Measurements from ENCODE around the gene PRR23C. TPM values are rescaled to one million over a fixed set of nuclear protein-coding genes. Genes with fewer than 3 reads are reported as not detected.

The PRR23C gene
- total and polyA plus RNA-seq, 2 donors from 2014 or later = not detected

GRCh38 chr3:139087621-139088020 is 42.9 kb upstream of the PRR23C start:
- no peaks in the 10 kb centered on the region for H3K36me3 ChIP-seq (ENCODE audit: control insufficient read depth in 2 of 3, insufficient read depth in 3 of 3, low read length in 3 of 3)
- DNase-seq (no peak), FAIRE-seq (no peak)
- H3K9ac ChIP-seq (ENCODE audit: low read length in 3 of 3) = no peak overlapping the region
- H3K4me3 ChIP-seq (ENCODE audit: low read length in 3 of 3) = no peak overlapping the region
- no peak overlapping the region for H3K27ac ChIP-seq (ENCODE audit: low read depth in 2 of 2, low read length in 2 of 2)
- H3K27me3 ChIP-seq (ENCODE audit: control insufficient read depth, insufficient read depth, low read length) = no peaks in the 10 kb centered on the region
- intact Hi-C loops (cut with DNase I) = no loop called here
- peaks cover 0 to 8% (median 0%) of the 10 kb centered on the region in 3 donors for H3K9me3 ChIP-seq (ENCODE audit: control insufficient read depth in 2 of 3, insufficient read depth in 1 of 3, low read length in 3 of 3)
- H3K4me1 ChIP-seq (ENCODE audit: control insufficient read depth in 2 of 3, insufficient read depth in 2 of 3, low read depth in 1 of 3, low read length in 3 of 3) = no peaks in the 10 kb centered on the region
- no peak for TF ChIP-seq CTCF (IDR thresholded peaks at IDR 0.05; ENCODE audit: borderline replicate concordance, extremely low read depth, insufficient read depth)

GRCh38 chr3:139084176-139084575 is 39.5 kb upstream of the PRR23C start:
- no peak for FAIRE-seq
- intact Hi-C loops (cut with DNase I) = no loop called here
- peaks cover 0 to 5% (median 0%) of the 10 kb centered on the region in 3 donors for H3K9me3 ChIP-seq (ENCODE audit: control insufficient read depth in 2 of 3, insufficient read depth in 1 of 3, low read length in 3 of 3)

GRCh38 chr3:139074565-139075115 is 29.9 kb upstream of the PRR23C start:
- no peak for FAIRE-seq
- peaks cover 0 to 6% (median 2%) of the 10 kb centered on the region in 3 donors for H3K9me3 ChIP-seq (ENCODE audit: control insufficient read depth in 2 of 3, insufficient read depth in 1 of 3, low read length in 3 of 3)
- H3K4me1 ChIP-seq (ENCODE audit: control insufficient read depth in 2 of 3, insufficient read depth in 2 of 3, low read depth in 1 of 3, low read length in 3 of 3) = no peaks in the 10 kb centered on the region
- H3K27ac ChIP-seq (ENCODE audit: low read depth in 2 of 2, low read length in 2 of 2) = no peak overlapping the region
- DNase-seq = no peak
- H3K9ac ChIP-seq (ENCODE audit: low read length in 3 of 3) = no peak overlapping the region
- no peaks in the 10 kb centered on the region for H3K27me3 ChIP-seq (ENCODE audit: control insufficient read depth, insufficient read depth, low read length)
- H3K4me3 ChIP-seq (ENCODE audit: low read length in 3 of 3) = no peak overlapping the region
- intact Hi-C loops (cut with DNase I) = no loop called here
- H3K36me3 ChIP-seq (ENCODE audit: control insufficient read depth in 2 of 3, insufficient read depth in 3 of 3, low read length in 3 of 3) = no peaks in the 10 kb centered on the region
- no peak for TF ChIP-seq CTCF (IDR thresholded peaks at IDR 0.05; ENCODE audit: borderline replicate concordance, extremely low read depth, insufficient read depth)

More at GRCh38 chr3:139084176-139084575, 39.5 kb upstream of the PRR23C start:
- H3K4me3 ChIP-seq (ENCODE audit: low read length in 3 of 3) = no peak overlapping the region
- no peak for DNase-seq
- H3K4me1 ChIP-seq (ENCODE audit: control insufficient read depth in 2 of 3, insufficient read depth in 2 of 3, low read depth in 1 of 3, low read length in 3 of 3) = no peaks in the 10 kb centered on the region
- H3K9ac ChIP-seq (ENCODE audit: low read length in 3 of 3) = no peak overlapping the region
- no peaks in the 10 kb centered on the region for H3K36me3 ChIP-seq (ENCODE audit: control insufficient read depth in 2 of 3, insufficient read depth in 3 of 3, low read length in 3 of 3)
- TF ChIP-seq CTCF (IDR thresholded peaks at IDR 0.05; ENCODE audit: borderline replicate concordance, extremely low read depth, insufficient read depth) = no peak
- no peaks in the 10 kb centered on the region for H3K27me3 ChIP-seq (ENCODE audit: control insufficient read depth, insufficient read depth, low read length)
- H3K27ac ChIP-seq (ENCODE audit: low read depth in 2 of 2, low read length in 2 of 2) = no peak overlapping the region

GRCh38 chr3:139062918-139063317 is 18.2 kb upstream of the PRR23C start:
- DNase-seq = no peak
- H3K27me3 ChIP-seq (ENCODE audit: control insufficient read depth, insufficient read depth, low read length) = no peaks in the 10 kb centered on the region
- FAIRE-seq = no peak
- H3K9me3 ChIP-seq (ENCODE audit: control insufficient read depth in 2 of 3, insufficient read depth in 1 of 3, low read length in 3 of 3) = no peaks in the 10 kb centered on the region
- no peak overlapping the region for H3K27ac ChIP-seq (ENCODE audit: low read depth in 2 of 2, low read length in 2 of 2)
- H3K9ac ChIP-seq (ENCODE audit: low read length in 3 of 3) = no peak overlapping the region
- no peak for TF ChIP-seq CTCF (IDR thresholded peaks at IDR 0.05; ENCODE audit: borderline replicate concordance, extremely low read depth, insufficient read depth)
- no peaks in the 10 kb centered on the region for H3K4me1 ChIP-seq (ENCODE audit: control insufficient read depth in 2 of 3, insufficient read depth in 2 of 3, low read depth in 1 of 3, low read length in 3 of 3)
- no peak overlapping the region for H3K4me3 ChIP-seq (ENCODE audit: low read length in 3 of 3)
- intact Hi-C loops (cut with DNase I) = no loop called here
- H3K36me3 ChIP-seq (ENCODE audit: control insufficient read depth in 2 of 3, insufficient read depth in 3 of 3, low read length in 3 of 3) = no peaks in the 10 kb centered on the region
